H1 (cell line): ENCODE data around the gene LIN54. TPM values are rescaled to one million over a fixed set of nuclear protein-coding genes. Genes with fewer than 3 reads are reported as not detected.
A peak's percentile ranks its signal among the peaks of the same experiment; 100 is the strongest.

Source experiments
- CTCF ChIA-PET: fragments of 300-600 bp; sonication (Branson Sonifier 250); formaldehyde crosslinking; loops from one replicate; lab custom pipeline; 2021; ENCODE audit not compliant: partially characterized antibody; lab: Charles Lee
- POLR2A ChIA-PET: fragments of 300-600 bp; sonication (Branson Sonifier 250); formaldehyde crosslinking; loops from one replicate; lab custom pipeline; 2021; ENCODE audit warnings: inconsistent platforms; ENCODE audit not compliant: partially characterized antibody; lab: Charles Lee
- DNase-seq, 2 experiments: peaks; one replicate each; pipeline versions ENCODE4 v3.0.0 to v3.0.0-alpha.2; 2010 to 2022; ENCODE audit warnings: low spot score in 2 of 2, low read depth in 1 of 2, mixed read lengths in 1 of 2
- FAIRE-seq: peaks from 2 replicates; lab custom pipeline; 2011; peaks lifted over from hg19 to GRCh38; lab: Jason Lieb, UNC
- H2AFZ ChIP-seq: 2 replicates; pipeline ENCODE4 v1.8.1; 2012; ENCODE audit warnings: low read length, inconsistent platforms
- H2AK5ac ChIP-seq: 2 replicates; pipeline ENCODE4 v1.6.1; 2013; ENCODE audit warnings: low read depth, low read length
- H2BK120ac ChIP-seq: replicated peaks from 2 replicates; pipeline ENCODE3; 2013; ENCODE audit warnings: low read depth, low read length, inconsistent platforms
- H2BK12ac ChIP-seq: 2 replicates; pipeline ENCODE4 v1.6.1; 2013; ENCODE audit warnings: low read depth, low read length
- H2BK15ac ChIP-seq: 2 replicates; pipeline ENCODE4 v1.6.1; 2013; ENCODE audit warnings: low read length
- H2BK20ac ChIP-seq: 2 replicates; pipeline ENCODE4 v1.6.1; 2013; ENCODE audit warnings: low read length
- H2BK5ac ChIP-seq: 2 replicates; pipeline ENCODE4 v1.6.1; 2013; ENCODE audit warnings: low read depth, low read length
- H3K14ac ChIP-seq: 2 replicates; pipeline ENCODE4 v1.6.1; 2013; ENCODE audit warnings: inconsistent platforms; ENCODE audit not compliant: insufficient read length
- H3K18ac ChIP-seq: 2 replicates; pipeline ENCODE4 v1.6.1; 2013; ENCODE audit warnings: low read length; ENCODE audit errors: extremely low read depth
- H3K23ac ChIP-seq: 2 replicates; pipeline ENCODE4 v1.6.1; 2013; ENCODE audit warnings: inconsistent platforms; ENCODE audit not compliant: insufficient read length
- H3K23me2 ChIP-seq: 2 replicates; pipeline ENCODE4 v1.6.1; 2013; ENCODE audit warnings: low read depth, low read length
- H3K27ac ChIP-seq: 2 replicates; pipeline ENCODE4 v1.6.1; 2011; ENCODE audit warnings: low read depth, low read length, inconsistent platforms
- H3K27me3 ChIP-seq, 4 experiments: replicated peaks in 1 of 4; 1 replicate in 1 of 4; 2 replicates in 3 of 4; pipeline versions ENCODE4 v1.6.1 to v1.8.1; 2011 to 2013; ENCODE audit warnings: low read length in 3 of 4, mild to moderate bottlenecking in 3 of 4, inconsistent platforms in 2 of 4, mixed read lengths in 2 of 4, moderate library complexity in 1 of 4; ENCODE audit not compliant: control insufficient read depth in 3 of 4, insufficient read depth in 3 of 4; ENCODE audit errors: extremely low read depth in 1 of 4
- H3K36me3 ChIP-seq, 4 experiments: 2 replicates each; pipeline versions ENCODE4 v1.6.1 to v1.8.1; 2011 to 2013; ENCODE audit warnings: mild to moderate bottlenecking in 4 of 4, low read length in 3 of 4, moderate library complexity in 2 of 4, control low read depth in 1 of 4, inconsistent platforms in 1 of 4; ENCODE audit not compliant: insufficient read depth in 4 of 4, control insufficient read depth in 2 of 4
- H3K4ac ChIP-seq: replicated peaks from 2 replicates; pipeline ENCODE3; 2013; ENCODE audit warnings: low read length, low read depth, mixed read lengths, inconsistent platforms; ENCODE audit not compliant: insufficient read length
- H3K4me1 ChIP-seq, 4 experiments: replicated peaks in 1 of 4; 1 replicate in 1 of 4; 2 replicates in 3 of 4; pipeline versions ENCODE4 v1.6.1 to v1.8.1; 2011 to 2013; ENCODE audit warnings: low read length in 3 of 4, inconsistent platforms in 2 of 4, mixed read lengths in 1 of 4; ENCODE audit not compliant: insufficient read depth in 4 of 4, control insufficient read depth in 3 of 4
- H3K4me2 ChIP-seq, 2 experiments: 2 replicates each; pipeline versions ENCODE4 v1.6.1 to v1.8.1; 2011 to 2013; ENCODE audit warnings: low read depth in 2 of 2, low read length in 2 of 2, control low read depth in 1 of 2, inconsistent platforms in 1 of 2, mild to moderate bottlenecking in 1 of 2; ENCODE audit not compliant: insufficient read depth in 1 of 2
- H3K4me3 ChIP-seq, 4 experiments: fragments of 200-600, 300-600 bp in 1 of 4; sonication (generic), shearing (Covaris generic), sonication (Bioruptor Twin) in 1 of 4; 2 replicates each; pipeline versions ENCODE4 v1.5.1 to v1.8.1; 2011 to 2016; ENCODE audit warnings: low read length in 4 of 4, low read depth in 3 of 4, control low read depth in 2 of 4, inconsistent platforms in 2 of 4, mild to moderate bottlenecking in 2 of 4, mixed read lengths in 1 of 4, moderate library complexity in 1 of 4; ENCODE audit not compliant: insufficient read depth in 2 of 4; ENCODE audit errors: extremely low read depth in 1 of 4
- H3K56ac ChIP-seq: replicated peaks from 2 replicates; pipeline ENCODE3; 2013; ENCODE audit warnings: low read depth, mild to moderate bottlenecking, mixed read lengths, low read length, inconsistent platforms; ENCODE audit not compliant: insufficient read length
- H3K79me1 ChIP-seq: 2 replicates; pipeline ENCODE4 v1.6.1; 2013; ENCODE audit warnings: low read depth, low read length, control low read depth
- H3K79me2 ChIP-seq, 2 experiments: 2 replicates each; pipeline versions ENCODE4 v1.6.1 to v1.8.1; 2012 to 2013; ENCODE audit warnings: low read length in 2 of 2, mild to moderate bottlenecking in 2 of 2, inconsistent platforms in 1 of 2; ENCODE audit not compliant: insufficient read depth in 2 of 2, control insufficient read depth in 1 of 2
- H3K9ac ChIP-seq, 4 experiments: replicated peaks in 1 of 4; 1 replicate in 1 of 4; 2 replicates in 3 of 4; pipeline versions ENCODE4 v1.6.1 to v1.8.1; 2011 to 2013; ENCODE audit warnings: low read depth in 3 of 4, low read length in 3 of 4, control low read depth in 2 of 4, mild to moderate bottlenecking in 2 of 4, moderate library complexity in 2 of 4, inconsistent platforms in 1 of 4; ENCODE audit errors: extremely low read depth in 1 of 4
- H3K9me3 ChIP-seq, 2 experiments: 2 replicates each; pipeline versions ENCODE4 v1.6.1 to v1.8.1; 2012 to 2013; ENCODE audit warnings: mild to moderate bottlenecking in 2 of 2, moderate library complexity in 2 of 2, control low read depth in 1 of 2, inconsistent platforms in 1 of 2, low read depth in 1 of 2, low read length in 1 of 2, mixed read lengths in 1 of 2; ENCODE audit not compliant: insufficient read depth in 2 of 2
- H4K20me1 ChIP-seq, 2 experiments: replicated peaks in 1 of 2; 2 replicates each; pipeline versions ENCODE3 to v1.8.1; 2011 to 2013; ENCODE audit warnings: inconsistent platforms in 2 of 2, low read length in 2 of 2, mild to moderate bottlenecking in 1 of 2; ENCODE audit not compliant: insufficient read depth in 2 of 2, control insufficient read depth in 1 of 2
- H4K5ac ChIP-seq: 2 replicates; pipeline ENCODE4 v1.6.1; 2013; ENCODE audit warnings: low read length, low read depth, mixed read lengths, inconsistent platforms; ENCODE audit not compliant: insufficient read length
- H4K8ac ChIP-seq: 2 replicates; pipeline ENCODE4 v1.8.0; 2013; ENCODE audit warnings: mild to moderate bottlenecking, moderate library complexity, low read length, inconsistent platforms; ENCODE audit not compliant: insufficient read depth; ENCODE audit errors: extremely low read depth
- H4K91ac ChIP-seq: replicated peaks from 2 replicates; pipeline ENCODE3; 2013; ENCODE audit warnings: low read length, mixed read lengths, inconsistent platforms; ENCODE audit not compliant: insufficient read length
- HDAC6 ChIP-seq: IDR thresholded peaks from one replicate; pipeline ENCODE4 v1.7.1; 2012; ENCODE audit warnings: low read depth, mild to moderate bottlenecking, inconsistent platforms, low read length, moderate library complexity
- POLR2A ChIP-seq, 2 experiments: IDR thresholded peaks; 1 replicate in 1 of 2; 2 replicates in 1 of 2; pipeline ENCODE4 v1.6.1; 2011; ENCODE audit warnings: low read depth in 2 of 2, low read length in 2 of 2, mild to moderate bottlenecking in 2 of 2; ENCODE audit errors: control extremely low read depth in 1 of 2
- WGBS, 2 experiments: shearing (Covaris generic) in 1 of 2; methylation state at CpG; one replicate each; pipeline versions ENCODE4 v1.1.6 to v1.1.7; 2013 to 2015; ENCODE audit warnings: low lambda C conversion rate in 2 of 2, mixed read lengths in 2 of 2, inconsistent platforms in 1 of 2, low coverage in 1 of 2, missing lambda C conversion rate in 1 of 2; ENCODE audit not compliant: insufficient replicate concordance in 2 of 2, insufficient coverage in 1 of 2, insufficient read length in 1 of 2; ENCODE audit errors: extremely low coverage in 1 of 2, missing lambda C conversion rate in 1 of 2; 5-methylcytosine and 5-hydroxymethylcytosine counted together
- polyA plus RNA-seq, 7 experiments: library from polyadenylated mRNA; depleted of rRNA in 3 of 7; stranded (reverse) in 5 of 7; unstranded in 2 of 7; fragments of >200 nt in 5 of 7; fragments of 200-250 nt in 2 of 7; gene quantifications; 1 replicate in 5 of 7; 2 replicates in 1 of 7; 4 replicates in 1 of 7; pipeline versions ENCODE4 v1.2.1 to v1.2.3, GENCODE V29; 2011 to 2013; ENCODE audit warnings: missing spikeins in 2 of 7, mixed read lengths in 2 of 7
- total RNA-seq: library from RNA; stranded (reverse); fragmentation: NEBNext Ultra II Directional; extraction: Animal tissue kit (Norgen Biotek cat#: 25700); gene quantifications from 2 replicates; pipeline ENCODE4 v1.2.1, GENCODE V29; 2021

LIN54 gene
- total and polyA plus RNA-seq, 2 of the 8 experiments (the other 6 are each of a cell fraction or from before 2014, with no cell fraction given), result 5.7 to 11.1 TPM

- Histone ChIP-seq H2BK20ac (no peak overlapping the region), H3K4me2 (peak overlapping the region; percentile 87 to 94), H4K20me1 (no peaks in the 10 kb centered on the region), H3K56ac (no peak overlapping the region), H2BK15ac (no peak overlapping the region), H2AFZ (peak overlapping the region; percentile 91; the same call in 1 of the 2 replicates), H3K23me2 (peaks cover 13% of the 10 kb centered on the region), H3K18ac (peak overlapping the region; percentile 83; the same call in 1 of the 2 replicates), H3K14ac (no peak overlapping the region), H3K4ac (no peak overlapping the region), H4K91ac (no peak overlapping the region), H2BK12ac (no peak overlapping the region), H3K23ac (no peak overlapping the region), H4K8ac (peak overlapping the region; percentile 93; the same call in 1 of the 2 replicates)
- CTCF ChIA-PET, result interaction anchor here (1.3 kb wide), 1 partner anchor 24 kb away, joined by 3 read pairs; no protein-coding TSS in a partner anchor
- 1% methylated on average over 13 of the region's 14 CpGs; no CpG with 5 or more reads in 1 of the 2 experiments for WGBS, 2 experiments
- TF ChIP-seq HDAC6 (no peak), POLR2A (IDR thresholded peaks at IDR 0.05; ENCODE audit: control extremely low read depth in 1 of 2, low read depth in 2 of 2, low read length in 2 of 2) (peak in 1 of 2 experiments; percentile 14; a peak in 1 of 3 replicates)
- TF ChIP-seq, all 59 proteins: peak for 1
- Histone ChIP-seq H2BK5ac (no peak overlapping the region), H3K36me3 (no peaks in the 10 kb centered on the region), H3K79me1 (no peaks in the 10 kb centered on the region), H3K9me3 (no peaks in the 10 kb centered on the region), H2BK120ac (no peak overlapping the region), H3K27me3 (peaks cover 0 to 6% (median 3%) of the 10 kb centered on the region in 4 experiments; a peak in 4 of 7 replicates), H4K5ac (no peak overlapping the region), H3K9ac (peak overlapping the region; percentile 59 to 82 (median 72)), H3K79me2 (peaks cover 0 to 27% of the 10 kb centered on the region in 2 experiments; a peak in 2 of 4 replicates), H3K4me1 (peaks cover 0 to 6% (median 3%) of the 10 kb centered on the region in 4 experiments; a peak in 3 of 7 replicates), H3K4me3 (peak overlapping the region; percentile 73 to 98 (median 88)), H2AK5ac (no peak overlapping the region), H3K27ac (0 out of 2 replicates have a peak overlapping the region, but pooled peaks have one; percentile 68)
- FAIRE-seq (no peak), DNase-seq (no peak)
- POLR2A ChIA-PET, result interaction anchor here (0.9 to 2.8 kb wide), 4 partner anchors 10 to 117 kb away, joined by 3 to 15 read pairs (median 4); partner anchors contain the start of genes COPS4 and THAP9
Observed at GRCh38 chr4:83010111-83010521, 507 bp downstream of the LIN54 start.
